ENCODE results near the gene UACA. TPM values are rescaled to one million over a fixed set of nuclear protein-coding genes. Genes with fewer than 3 reads are reported as not detected.
A peak's percentile ranks its signal among the peaks of the same experiment; 100 is the strongest.

The UACA gene
- total RNA-seq, 1 experiment from 2014 or later: 48.2 TPM

DNA sequence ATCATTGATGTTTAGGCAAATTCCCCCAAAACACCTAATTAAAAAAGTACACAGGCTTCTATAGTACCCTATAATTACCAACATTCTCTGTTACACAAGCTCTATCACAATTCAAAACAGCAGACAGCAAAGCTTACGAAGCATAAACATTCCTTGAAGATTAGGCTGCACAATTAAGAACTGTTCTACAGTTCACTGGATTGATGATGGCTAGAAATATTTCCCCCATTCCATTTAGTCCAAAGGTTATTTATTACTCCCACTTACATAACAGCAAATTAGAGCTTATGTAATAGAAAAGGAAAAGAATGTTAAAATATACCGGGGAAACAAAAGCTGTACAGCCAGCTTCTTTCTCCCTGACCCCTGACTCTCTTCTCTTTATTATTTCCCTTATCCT lies 49.3 kb downstream of the UACA start:
- no peak for DNase-seq (ENCODE audit: low read depth)

DNA sequence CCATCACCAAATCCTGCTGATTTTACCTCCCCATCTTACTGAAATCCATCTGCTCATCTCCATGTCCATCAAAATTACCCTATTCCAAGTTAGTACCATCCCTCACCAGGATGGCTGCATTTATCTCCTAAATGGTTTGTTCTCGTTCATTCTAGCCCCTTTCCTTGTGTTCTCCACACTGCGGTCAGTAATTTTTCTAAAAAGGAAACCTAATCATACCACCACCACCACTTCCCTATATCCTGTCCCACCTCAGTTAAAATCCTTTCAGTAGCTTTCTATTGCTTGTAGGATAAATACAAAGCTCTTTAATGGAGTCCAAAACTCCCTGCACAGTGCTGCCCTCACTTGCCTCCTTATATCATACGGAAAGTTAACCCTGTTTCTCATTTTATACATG lies 51.1 kb downstream of the UACA start:
- DNase-seq (ENCODE audit: low read depth): no peak

DNA sequence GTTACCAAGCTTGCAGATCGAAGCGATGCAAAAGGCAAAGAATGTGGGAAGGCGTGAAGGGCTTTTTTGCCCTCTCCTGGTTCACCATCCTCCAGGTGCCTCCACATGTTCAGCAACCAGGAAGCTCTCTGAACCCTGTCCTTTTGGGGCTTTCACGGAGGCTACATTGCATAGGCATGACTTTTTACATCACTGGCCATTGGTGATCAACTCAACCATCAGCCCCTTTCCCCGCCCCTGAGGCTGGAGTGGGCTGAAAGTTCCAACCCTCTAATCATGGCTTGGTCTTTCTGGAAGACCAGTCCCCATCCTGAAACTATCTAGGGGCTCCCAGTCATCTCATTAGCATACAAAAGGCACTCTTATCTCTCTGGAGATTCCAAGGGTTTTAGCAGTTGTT lies 52.6 kb downstream of the UACA start:
- no peak for DNase-seq (ENCODE audit: low read depth)

DNA sequence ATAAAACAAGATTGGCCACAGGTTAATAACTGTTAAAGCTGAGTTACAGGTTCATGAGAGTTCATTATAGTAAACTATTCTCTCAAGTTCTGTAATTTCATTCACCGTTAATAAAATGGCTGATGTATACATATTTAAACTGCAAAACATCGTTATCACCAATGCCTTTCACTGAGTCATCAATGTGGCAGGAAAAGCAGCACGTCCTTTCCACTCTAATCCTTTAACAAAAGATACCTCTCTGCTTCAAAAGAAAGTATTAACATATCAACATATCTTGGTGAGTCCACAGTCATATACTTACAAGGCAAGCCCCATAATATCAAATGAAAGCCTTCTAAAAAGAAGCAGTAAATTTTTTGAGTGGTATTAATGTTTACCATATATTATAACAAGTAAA lies 54.5 kb downstream of the UACA start:
- no peak for DNase-seq (ENCODE audit: low read depth)

DNA sequence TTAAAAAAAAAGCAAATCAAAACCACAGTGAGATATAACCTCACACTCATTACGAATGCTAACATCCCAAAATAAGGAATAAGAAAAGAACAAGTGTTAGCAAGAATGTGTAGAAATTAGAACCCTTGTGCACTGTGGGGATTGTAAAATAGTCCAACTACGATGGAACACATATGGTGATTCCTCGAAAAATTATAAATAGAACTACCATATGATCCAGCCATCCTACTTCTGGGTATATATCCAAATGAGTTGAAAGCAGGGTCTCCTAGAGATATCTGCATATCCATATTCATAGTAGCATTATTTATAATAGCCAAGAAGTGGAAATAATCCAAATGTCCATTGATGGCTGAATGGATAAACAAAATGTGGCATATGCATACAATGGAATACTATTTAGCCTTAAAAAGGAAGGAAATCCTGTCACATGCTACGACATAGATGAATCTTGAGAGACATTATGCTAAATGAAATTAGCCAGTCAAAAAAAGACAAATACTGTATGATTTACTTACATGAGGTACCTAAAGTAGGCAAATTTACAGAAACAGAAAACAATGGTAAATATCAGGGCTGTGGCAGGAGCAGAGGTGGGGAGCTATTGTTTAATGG lies 55.6 kb downstream of the UACA start:
- no peak for DNase-seq (ENCODE audit: low read depth)

DNA sequence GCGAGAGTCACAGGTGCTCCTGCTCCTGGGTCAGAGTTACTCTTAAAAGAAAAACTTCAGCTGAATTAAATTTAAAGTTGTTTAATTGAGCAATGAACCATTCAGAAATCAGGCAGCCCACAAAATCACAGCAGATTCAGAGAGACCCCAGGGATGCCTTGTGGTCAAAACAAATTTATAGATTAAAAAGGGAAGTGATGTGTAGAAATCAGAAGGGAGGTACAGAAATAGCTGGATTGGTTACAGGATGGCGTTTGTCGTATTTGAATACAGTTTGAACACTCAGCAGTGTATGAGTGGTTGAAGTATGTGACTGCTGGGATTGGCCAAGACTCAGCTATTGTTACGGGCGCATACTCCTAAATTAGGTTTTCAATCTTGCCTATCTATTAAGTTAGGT lies 58.6 kb downstream of the UACA start:
- no peak for DNase-seq (ENCODE audit: low read depth)

DNA sequence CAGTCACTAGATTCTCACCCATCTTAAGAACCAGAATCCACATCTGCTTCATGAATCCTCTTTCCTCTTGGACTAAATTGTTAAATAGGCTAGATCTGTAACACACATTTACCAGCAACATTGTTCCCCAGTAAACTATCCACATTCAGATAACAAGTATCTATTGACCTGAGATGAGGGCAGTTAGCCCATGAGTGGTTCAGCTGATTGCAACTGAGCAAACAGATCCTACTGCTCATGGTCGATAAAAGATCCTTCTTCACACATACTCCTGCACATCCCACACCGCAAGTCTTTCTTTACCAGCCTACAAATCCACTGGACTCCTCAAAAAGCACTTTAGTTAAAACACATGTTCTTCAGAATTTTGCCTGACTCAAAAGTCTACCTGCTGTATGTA lies 59.2 kb downstream of the UACA start:
- DNase-seq (ENCODE audit: low read depth): no peak

DNA sequence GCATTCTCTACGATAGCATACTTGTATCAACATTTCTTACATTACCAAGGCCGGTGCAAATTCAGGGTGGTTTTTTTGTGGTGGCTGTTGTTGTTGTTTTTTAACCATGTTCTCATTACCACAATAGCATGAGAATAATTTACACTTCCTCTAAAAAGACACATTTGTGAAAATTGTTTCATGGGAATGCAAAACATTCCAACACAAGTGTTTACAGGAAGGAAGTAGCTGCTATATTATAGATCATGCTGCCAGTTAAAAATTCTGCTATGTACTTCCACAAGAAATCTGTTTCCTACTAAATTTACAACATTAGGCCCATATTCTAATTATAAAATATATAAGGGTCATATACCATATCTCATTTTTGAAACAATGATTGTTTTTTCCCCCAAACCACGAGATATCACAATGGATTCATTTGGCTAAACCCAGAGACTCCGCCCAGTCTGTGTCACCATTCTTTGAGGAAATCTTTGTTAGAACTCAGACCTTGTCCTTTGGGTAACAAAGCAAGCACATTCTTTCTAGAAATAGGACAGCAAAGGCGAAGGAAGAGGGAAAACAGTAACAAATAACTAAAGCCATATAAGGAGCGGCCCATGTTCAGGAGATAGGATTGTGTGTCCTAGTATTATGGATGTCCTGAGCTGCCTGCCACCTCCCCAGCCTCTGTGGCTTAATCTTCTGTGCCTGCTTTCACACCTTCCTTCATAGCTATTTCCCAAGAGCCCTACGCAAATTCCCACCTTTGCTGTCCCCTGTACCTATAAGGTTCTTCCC lies 60.1 kb downstream of the UACA start:
- DNase-seq (ENCODE audit: low read depth): peak; percentile 62

DNA sequence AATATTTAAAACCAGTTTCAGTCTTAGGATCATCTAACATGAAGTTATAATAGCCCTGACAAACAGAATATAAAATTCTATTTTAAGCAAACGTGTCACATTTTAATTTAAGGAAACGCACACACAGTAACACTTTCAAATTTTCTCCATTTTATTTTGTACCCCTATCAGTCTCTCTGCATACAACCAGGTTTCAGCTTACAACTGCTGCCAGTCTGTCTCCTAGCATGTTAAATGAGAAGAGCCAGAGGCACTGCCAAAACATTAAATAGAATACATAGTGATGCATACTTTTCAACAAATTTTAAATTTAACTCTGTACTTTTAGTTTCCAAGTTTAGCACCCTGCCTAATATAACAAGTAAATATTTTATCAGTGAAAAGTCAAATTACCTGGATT lies 60.8 kb downstream of the UACA start:
- peak; percentile 44 for DNase-seq (ENCODE audit: low read depth)

DNA sequence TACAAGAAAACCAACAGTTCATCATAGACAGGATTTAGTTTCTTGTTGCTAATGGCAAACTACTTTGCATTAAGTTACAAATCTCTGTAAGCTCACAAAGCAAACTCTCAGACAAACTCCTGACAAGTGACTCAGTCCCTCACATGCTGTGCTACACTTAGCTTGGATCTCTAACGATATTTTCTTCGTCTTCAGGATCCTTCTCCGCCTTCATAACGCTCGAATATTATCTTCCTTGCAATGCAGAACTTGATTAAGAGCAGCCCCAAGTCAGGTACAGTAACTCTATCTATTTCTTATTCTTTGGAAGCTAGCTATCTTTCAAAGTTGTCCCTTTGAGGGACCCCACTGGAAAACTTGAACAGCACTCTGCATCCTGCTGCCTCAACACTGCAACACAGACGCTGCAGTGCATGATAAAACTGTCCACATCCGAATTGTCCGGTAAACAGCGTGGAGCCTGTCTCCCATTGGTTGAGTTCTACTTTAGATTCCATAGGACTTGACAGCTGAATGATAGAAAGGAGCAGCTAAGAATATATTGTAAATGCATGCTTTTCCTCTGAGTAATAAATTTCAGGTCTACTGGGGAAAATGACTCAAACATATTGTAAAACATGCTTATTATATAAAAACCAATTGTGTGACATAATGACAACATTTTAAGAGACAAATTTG lies 61.3 kb downstream of the UACA start:
- DNase-seq (ENCODE audit: low read depth): peak; percentile 93

DNA sequence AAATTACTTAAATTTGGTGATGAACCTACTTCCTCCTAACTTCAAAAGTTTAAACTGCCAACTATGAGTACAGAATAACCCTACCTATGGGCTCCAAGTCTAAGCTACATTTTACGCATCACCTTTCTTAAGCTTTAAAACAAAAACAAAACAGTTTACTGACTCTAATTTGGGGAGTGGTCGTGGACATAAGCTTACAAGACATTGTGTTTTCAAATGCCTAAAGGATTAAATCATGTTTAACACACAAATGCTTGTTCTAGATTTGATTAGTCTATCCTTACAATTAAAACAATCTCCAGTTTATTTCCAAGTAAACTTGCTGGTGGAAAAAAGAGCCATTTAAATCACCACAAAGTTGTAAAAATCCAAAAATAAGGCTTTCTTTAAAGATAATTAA lies 62.2 kb downstream of the UACA start:
- no peak for DNase-seq (ENCODE audit: low read depth)

DNA sequence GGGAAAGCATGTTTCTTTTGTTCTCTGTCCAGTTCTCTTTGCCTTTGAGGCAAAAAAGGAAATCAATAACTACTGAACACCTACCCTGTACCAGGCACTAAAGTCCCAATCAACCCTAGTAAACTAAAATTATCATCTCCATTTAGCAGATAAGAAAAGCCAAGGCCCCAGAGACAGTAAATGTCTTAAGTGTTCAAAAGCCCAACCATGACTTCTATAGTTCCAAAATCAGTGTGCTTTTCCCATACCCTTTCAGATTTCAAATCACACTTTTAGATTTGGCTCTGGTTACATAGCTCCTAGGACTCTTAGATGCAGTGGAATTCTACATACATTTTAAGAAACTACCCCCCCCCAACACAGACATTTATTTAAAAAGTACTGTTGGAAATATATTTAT lies 63.5 kb downstream of the UACA start:
- no peak for DNase-seq (ENCODE audit: low read depth)

DNA sequence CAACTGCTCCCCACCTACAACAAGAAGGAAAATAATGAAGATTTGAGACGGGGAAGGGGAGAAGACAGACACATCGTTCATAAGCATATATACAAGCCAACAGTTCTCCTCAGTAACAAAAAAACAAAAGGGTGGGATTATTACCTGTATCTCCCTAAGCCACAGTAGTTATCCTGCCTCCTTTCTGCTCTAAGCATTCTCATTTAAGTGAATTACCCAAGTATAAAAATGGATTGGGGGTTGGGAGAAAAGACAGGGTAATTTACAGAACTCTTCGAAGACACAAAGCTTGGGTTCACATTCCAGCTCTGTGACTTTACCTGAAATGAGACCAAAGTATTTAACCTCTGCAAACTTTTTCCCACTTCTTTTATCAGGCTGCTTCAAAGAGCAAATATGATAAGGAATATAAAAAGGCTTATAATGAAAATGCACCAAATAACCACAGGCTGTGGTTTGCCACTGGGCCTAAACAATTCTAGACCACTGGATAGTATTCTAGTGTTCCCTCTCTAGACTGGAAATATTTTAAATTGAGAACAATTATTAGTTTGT lies 64.4 kb downstream of the UACA start:
- DNase-seq (ENCODE audit: low read depth): no peak

DNA sequence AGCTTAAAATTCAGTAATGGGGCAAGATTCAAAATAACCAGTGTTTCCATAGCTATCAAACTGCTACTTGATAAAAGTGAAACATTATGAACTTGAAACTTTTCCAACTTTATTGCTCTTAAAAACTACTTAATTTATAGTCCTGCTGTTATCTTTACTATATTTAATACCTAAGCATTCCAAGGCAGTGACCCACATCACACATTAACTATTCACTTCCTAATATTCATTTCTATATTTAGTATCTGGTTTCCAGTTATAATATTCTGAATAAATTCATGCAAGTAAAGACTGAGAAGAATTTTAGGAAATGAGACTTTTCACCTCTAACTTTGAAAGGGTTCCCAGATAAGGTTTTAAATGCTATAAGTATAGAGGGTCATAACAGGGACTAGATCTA lies 64.9 kb downstream of the UACA start:
- no peak for DNase-seq (ENCODE audit: low read depth)

DNA sequence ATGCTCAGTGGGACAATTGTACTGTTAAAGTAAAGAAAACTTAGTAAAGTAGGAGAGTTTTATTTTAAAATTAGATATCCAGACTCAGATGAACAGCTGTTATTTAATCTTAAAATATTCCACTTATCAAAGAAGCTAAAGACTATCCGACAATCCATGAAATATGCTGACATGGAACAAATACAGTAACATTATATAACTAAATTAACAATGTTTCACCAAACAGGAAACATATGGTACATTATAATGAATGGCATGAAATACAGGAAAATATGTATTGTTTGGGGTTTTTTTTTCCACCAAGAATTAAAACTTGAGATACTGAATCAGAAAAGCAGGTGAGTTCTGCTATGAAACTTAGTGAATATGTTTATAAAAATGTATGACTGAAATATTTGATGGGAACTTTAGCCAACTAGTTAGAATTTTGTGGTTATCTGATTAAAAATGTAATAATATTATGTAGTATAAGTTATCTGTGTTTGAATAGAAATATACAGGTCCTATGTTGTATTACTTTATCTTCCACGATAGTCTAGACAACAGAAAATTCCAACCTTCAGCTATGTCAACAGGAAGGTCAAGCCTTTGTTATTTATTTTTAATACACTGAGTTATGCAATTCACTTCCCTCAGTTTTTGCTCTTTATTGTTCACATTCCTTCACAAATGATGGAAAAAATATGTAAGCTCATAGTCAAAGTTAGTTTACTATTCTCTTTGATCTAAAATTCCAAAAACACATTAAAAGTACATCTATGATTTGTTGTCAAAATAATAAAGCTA lies 72.7 kb downstream of the UACA start:
- no peak for DNase-seq (ENCODE audit: low read depth)

DNA sequence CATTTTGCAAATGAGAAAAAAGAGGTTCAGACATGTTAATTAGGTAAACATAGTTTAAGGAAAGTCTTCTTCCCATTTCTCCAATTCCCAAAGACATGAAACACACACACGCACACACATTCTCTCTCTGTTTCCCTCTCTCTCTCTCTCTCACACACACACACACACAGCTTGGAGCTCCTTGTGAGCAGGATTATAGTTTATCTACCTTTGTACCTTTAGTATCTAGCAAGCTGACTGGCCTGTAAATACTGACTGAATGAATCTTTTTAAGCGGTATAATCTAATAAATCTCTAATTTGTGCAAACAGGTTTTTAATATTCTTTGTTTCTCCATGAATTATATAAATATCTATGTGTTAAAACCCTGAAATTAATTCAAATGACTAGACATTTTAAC lies 73.3 kb downstream of the UACA start:
- no peak for DNase-seq (ENCODE audit: low read depth)

DNA sequence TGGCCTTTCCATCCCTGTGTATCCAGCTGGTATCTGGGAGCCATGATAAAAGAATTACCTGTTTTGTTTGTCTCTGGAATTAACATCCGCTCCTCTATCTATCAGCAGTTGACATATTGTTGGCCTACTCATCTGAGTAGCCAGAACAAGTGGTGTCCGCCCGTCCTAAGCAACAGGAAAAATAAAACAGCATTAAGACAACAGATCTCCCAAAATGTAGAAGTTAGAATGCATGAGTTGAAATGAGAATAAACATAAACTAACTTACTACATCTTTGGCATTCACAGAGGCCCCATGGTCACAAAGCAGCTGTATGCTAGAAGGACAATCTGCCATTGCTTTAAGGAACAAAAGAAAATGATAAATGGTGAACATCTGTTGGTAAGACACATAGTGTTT lies 75.9 kb downstream of the UACA start:
- peak; percentile 66 for DNase-seq (ENCODE audit: low read depth)

DNA sequence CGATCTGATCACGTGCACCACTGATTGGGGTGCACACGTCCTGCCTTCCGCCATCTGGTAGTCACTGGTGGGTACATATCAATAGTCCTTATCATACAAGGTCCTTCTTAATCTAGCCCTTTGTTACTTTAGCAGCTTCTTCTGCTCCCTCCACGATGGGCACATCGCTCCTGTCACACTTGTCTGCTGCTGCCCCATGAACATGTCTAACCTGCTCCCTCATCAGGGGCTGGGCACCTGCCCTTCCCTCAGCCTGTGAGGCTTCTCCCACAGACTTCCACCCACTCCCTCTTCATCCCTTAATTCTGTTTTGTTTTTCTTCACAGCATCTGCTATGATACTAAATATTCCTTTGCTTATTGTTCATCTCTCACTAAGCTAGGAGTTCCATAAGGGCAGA lies 82.5 kb downstream of the UACA start:
- no peak for DNase-seq (ENCODE audit: low read depth)

DNA sequence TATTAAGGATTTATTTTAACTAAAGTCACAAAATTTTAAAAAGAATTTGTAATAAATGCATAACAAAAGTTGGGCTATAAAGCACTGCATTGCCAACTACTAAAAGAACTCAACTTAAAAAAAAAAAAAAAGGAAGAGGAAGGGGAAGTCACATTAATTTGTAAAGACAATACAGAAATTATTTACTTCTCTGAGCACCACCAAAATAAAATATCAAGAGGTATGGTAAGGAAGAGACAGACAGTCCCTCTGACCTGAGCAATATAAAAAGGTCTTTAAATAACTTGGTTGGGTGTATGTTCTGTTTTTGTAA lies 83.5 kb downstream of the UACA start:
- DNase-seq (ENCODE audit: low read depth): no peak

DNA sequence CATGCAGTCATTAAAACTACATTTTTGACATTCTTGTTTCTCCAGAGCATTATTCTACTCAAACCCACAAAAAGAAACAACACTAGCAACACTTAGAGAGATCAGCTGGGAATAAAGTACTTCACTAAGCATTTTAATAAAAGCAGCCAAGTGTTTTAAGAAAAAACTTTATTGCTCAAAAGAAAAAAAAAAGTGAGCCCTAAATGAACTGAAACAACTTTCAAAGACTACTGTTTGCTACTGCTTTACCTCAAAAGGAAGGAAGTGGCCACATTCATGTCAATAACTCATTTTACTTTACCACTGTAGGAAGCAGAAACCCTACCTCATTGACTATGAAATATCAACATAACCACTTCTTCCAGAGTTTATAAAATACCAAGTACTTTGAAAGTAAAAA lies 91.3 kb downstream of the UACA start:
- no peak for DNase-seq (ENCODE audit: low read depth)

DNA sequence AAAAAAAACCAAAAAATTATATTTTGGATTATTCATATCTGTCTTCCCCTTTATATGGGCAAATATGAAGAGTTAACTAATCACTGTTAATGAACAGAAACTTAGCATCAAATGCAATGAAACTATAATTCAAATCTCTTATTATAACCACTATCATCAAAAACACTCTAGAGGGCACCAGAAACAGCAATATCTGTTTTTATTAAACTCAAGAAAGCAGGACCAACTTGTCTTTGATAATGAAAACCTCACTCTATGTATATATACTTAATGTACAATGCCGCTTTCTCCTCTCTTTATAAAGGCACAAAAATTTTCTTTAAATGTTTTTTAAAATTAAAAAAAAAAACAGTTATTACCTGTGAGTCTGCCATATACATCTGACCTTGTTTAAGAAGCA lies 92.7 kb downstream of the UACA start:
- DNase-seq (ENCODE audit: low read depth): no peak

Measured in LHCN-M2 (cell line).